ENCODE results near the gene COQ10A.

COQ10A gene

DNA sequence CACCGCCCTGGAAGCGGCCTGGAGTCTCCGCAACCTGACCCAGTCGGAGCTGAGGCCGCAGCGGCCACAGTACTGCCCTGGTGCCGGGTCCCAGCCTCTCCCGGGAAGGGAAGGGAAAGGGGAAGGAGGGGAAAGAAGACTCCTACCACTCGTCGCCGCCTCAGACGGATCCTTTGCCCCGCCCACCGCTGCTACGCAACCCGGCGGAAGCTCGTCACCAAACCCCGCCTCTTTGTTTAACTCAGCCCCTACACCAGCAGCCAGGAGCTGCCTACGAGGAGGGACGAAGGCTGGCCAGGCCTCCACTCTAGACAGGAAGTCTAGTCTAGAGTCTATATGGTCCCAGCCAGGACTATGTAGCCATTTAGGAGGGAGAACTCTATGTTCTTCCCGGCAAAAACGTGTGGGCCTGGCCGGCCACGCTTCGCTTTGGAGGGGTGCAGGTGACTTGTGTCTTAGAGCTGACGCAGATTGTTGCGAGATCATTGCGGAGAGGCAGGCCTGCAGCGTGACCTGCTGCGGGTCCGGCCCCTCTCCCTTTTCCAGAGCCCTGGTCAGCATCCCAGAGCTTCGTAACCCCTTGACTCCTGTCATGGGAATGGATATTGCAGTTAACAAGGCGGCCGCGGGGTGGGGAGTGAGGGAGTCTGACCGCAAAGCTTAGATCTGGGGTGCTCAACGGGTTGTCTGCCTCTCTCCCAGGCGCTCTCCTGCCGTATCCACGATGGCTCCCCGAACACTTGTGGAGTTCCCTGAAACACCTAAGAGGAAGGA lies 44.8 kb upstream of the COQ10A start, which contains the start of gene RNF41:
TSS of gene RNF41 (minus strand) at position 166 of the 774 bp plus-strand sequence. CDS start 7,875 bp downstream, outside the sequence.
- TF ChIP-seq EZH2phosphoT487 (IDR thresholded peaks at IDR 0.05; ENCODE audit: low read depth) (no peak), CTCF (IDR thresholded peaks at IDR 0.05; ENCODE audit: low read depth, low read length) (no peak)
- Histone ChIP-seq H3K27me3 (ENCODE audit: low read depth, low read length) (no peaks in the 10 kb centered on the region), H3K4me3 (ENCODE audit: low read length) (peak within 1 kb of the TSS; percentile 89), H3K27ac (ENCODE audit: low read length) (peak within 1 kb of the TSS; percentile 73), H3K9me3 (ENCODE audit: insufficient read depth, low read length) (no peaks in the 10 kb centered on the region), H3K36me3 (replicated peaks; ENCODE audit: low read depth, low read length) (no peaks in the 10 kb centered on the region), H2AFZ (ENCODE audit: low read depth, low read length) (peak within 1 kb of the TSS; percentile 77), H3K4me2 (ENCODE audit: low read length) (peak within 1 kb of the TSS; percentile 96), H4K20me1 (ENCODE audit: insufficient read depth, low read length) (peaks cover 5% of the 10 kb centered on the region; the same call in 1 of the 2 replicates), H3K79me2 (ENCODE audit: low read length) (peaks cover 37% of the 10 kb centered on the region), H3K9ac (ENCODE audit: low read length) (peak within 1 kb of the TSS; percentile 89), H3K4me1 (ENCODE audit: low read length) (peaks cover 26% of the 10 kb centered on the region)

GRCh38 chr12:56222531-56222895 lies 44.2 kb upstream of the COQ10A start:
- peaks cover 37% of the 10 kb centered on the region for H3K79me2 ChIP-seq (ENCODE audit: low read length)
- peaks cover 26% of the 10 kb centered on the region for H3K4me1 ChIP-seq (ENCODE audit: low read length)
- H3K9me3 ChIP-seq (ENCODE audit: insufficient read depth, low read length): no peaks in the 10 kb centered on the region
- TF ChIP-seq EZH2phosphoT487 (IDR thresholded peaks at IDR 0.05; ENCODE audit: low read depth) (no peak), CTCF (IDR thresholded peaks at IDR 0.05; ENCODE audit: low read depth, low read length) (no peak)
- no peaks in the 10 kb centered on the region for H3K27me3 ChIP-seq (ENCODE audit: low read depth, low read length)
- H2AFZ ChIP-seq (ENCODE audit: low read depth, low read length): peak overlapping the region; percentile 61
- H3K27ac ChIP-seq (ENCODE audit: low read length): peak overlapping the region; percentile 73
- H3K36me3 ChIP-seq (replicated peaks; ENCODE audit: low read depth, low read length): no peaks in the 10 kb centered on the region
- H4K20me1 ChIP-seq (ENCODE audit: insufficient read depth, low read length): peaks cover 5% of the 10 kb centered on the region; the same call in 1 of the 2 replicates
- H3K4me2 ChIP-seq (ENCODE audit: low read length): peak overlapping the region; percentile 96
- H3K4me3 ChIP-seq (ENCODE audit: low read length): peak overlapping the region; percentile 89
- H3K9ac ChIP-seq (ENCODE audit: low read length): peak overlapping the region; percentile 89

GRCh38 chr12:56223571-56224101 lies 43.1 kb upstream of the COQ10A start:
- no peak for TF ChIP-seq CTCF (IDR thresholded peaks at IDR 0.05; ENCODE audit: low read depth, low read length)
- no peak for TF ChIP-seq EZH2phosphoT487 (IDR thresholded peaks at IDR 0.05; ENCODE audit: low read depth)

GRCh38 chr12:56224102-56224701 lies 42.5 kb upstream of the COQ10A start, which contains the start of gene NABP2:
NABP2 (plus strand) TSS chr12:56224342; CDS start chr12:56224857, 515 bp downstream.
- H3K9ac ChIP-seq (ENCODE audit: low read length): peak within 1 kb of the TSS; percentile 89
- H3K27me3 ChIP-seq (ENCODE audit: low read depth, low read length): no peaks in the 10 kb centered on the region
- peaks cover 37% of the 10 kb centered on the region for H3K79me2 ChIP-seq (ENCODE audit: low read length)
- peaks cover 5% of the 10 kb centered on the region; the same call in 1 of the 2 replicates for H4K20me1 ChIP-seq (ENCODE audit: insufficient read depth, low read length)
- H3K9me3 ChIP-seq (ENCODE audit: insufficient read depth, low read length): no peaks in the 10 kb centered on the region
- H3K36me3 ChIP-seq (replicated peaks; ENCODE audit: low read depth, low read length): no peaks in the 10 kb centered on the region
- peak within 1 kb of the TSS; percentile 94 for H3K4me2 ChIP-seq (ENCODE audit: low read length)
- H3K27ac ChIP-seq (ENCODE audit: low read length): peak within 1 kb of the TSS; percentile 57
- H2AFZ ChIP-seq (ENCODE audit: low read depth, low read length): peak within 1 kb of the TSS; percentile 73
- H3K4me1 ChIP-seq (ENCODE audit: low read length): peaks cover 26% of the 10 kb centered on the region
- H3K4me3 ChIP-seq (ENCODE audit: low read length): peak within 1 kb of the TSS; percentile 87
- peak; percentile 83 for TF ChIP-seq CTCF (IDR thresholded peaks at IDR 0.05; ENCODE audit: low read depth, low read length)
- no peak for TF ChIP-seq EZH2phosphoT487 (IDR thresholded peaks at IDR 0.05; ENCODE audit: low read depth)

More at GRCh38 chr12:56223571-56224101, 43.1 kb upstream of the COQ10A start:
- Histone ChIP-seq H3K4me3 (ENCODE audit: low read length) (peak overlapping the region; percentile 87), H3K4me1 (ENCODE audit: low read length) (peaks cover 26% of the 10 kb centered on the region), H3K4me2 (ENCODE audit: low read length) (peak overlapping the region; percentile 94), H4K20me1 (ENCODE audit: insufficient read depth, low read length) (peaks cover 5% of the 10 kb centered on the region; the same call in 1 of the 2 replicates), H3K27me3 (ENCODE audit: low read depth, low read length) (no peaks in the 10 kb centered on the region), H3K9ac (ENCODE audit: low read length) (peak overlapping the region; percentile 73), H3K27ac (ENCODE audit: low read length) (peak overlapping the region; percentile 57), H3K9me3 (ENCODE audit: insufficient read depth, low read length) (no peaks in the 10 kb centered on the region), H3K36me3 (replicated peaks; ENCODE audit: low read depth, low read length) (no peaks in the 10 kb centered on the region), H3K79me2 (ENCODE audit: low read length) (peaks cover 37% of the 10 kb centered on the region), H2AFZ (ENCODE audit: low read depth, low read length) (peak overlapping the region; percentile 73)
